HG02938 (cell line): Measurements from ENCODE around the gene CYLD.

ENCODE experiments used
- ATAC-seq: cut with Tn5 transposase; IDR thresholded peaks from one replicate; pipeline ENCODE4 v1.9.1; 2021; ENCODE audit warnings: mild to moderate bottlenecking, moderate library complexity; ENCODE audit not compliant: unreplicated experiment

The CYLD gene

DNA sequence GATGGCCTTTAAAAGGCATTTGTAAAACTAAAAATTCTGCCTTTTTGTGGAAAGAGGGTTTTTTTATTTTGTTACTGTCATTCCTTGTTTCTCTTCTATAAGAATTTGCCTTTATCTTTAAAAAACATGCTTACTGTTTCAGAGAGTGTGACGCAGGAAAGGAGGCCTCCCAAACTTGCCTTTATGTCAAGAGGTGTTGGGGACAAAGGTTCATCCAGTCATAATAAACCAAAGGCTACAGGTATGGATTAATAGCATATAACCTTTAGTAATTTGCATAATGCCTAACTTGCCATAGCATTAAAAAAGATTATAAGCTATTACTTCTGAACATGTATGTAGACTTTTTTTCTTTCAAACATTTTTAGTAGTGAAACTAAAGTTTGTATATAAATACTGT is 34.2 kb downstream of the CYLD start:
- ATAC-seq, result no peak

DNA sequence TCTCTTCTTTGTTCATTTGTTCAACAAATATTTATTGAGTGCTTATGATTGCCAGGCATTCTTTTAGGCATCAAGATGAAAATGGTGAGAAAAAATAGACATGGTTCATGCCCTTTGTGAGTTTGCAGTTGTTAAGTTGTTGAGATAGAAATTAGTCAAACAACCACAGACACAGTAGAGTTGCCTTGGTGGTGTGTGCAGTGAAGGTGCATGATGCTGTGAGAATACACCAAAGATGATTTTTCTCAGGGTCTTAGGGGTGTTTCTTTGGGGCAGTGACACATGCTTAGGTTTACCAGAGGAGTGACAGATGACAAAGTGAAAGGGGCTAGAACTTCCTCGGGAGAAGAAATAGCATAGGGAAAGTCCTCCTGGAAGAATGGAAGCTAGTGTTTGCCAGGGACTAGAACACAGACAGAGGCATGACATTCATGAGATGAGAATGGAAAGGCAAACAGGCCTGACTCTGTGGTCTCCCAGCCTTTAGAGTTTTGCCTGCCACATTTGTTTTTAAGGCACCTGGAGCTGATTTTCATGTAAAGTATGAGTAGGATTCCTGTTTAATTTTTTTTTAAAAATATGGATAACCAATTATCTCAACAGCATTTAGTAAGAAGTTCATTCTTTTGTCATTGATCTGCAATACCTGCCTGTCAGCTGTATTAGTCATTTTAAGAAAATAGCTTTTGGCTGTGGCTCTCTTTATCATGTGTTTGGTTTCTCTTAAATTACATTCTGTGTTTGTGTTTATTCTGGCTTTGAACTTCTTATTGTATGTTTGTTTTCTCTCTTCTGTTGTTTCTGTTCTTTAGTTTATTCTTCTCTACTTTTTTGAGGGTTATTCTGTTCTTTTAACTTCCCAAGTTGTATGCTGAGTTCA is 36.6 kb downstream of the CYLD start:
- no peak for ATAC-seq

DNA sequence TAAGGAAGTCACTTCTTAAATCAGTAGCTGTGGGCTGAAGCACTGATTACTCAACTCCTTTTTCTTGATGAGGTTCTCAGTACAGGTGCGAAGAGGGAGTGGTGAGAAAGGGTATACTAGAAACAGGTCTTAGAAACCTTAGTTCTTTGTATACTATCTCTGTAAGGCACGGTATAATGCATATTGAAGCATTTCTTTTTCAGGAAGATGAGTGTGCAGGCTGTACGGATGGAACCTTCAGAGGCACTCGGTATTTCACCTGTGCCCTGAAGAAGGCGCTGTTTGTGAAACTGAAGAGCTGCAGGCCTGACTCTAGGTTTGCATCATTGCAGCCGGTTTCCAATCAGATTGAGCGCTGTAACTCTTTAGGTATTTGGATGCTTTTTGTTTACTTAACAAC is 39.2 kb downstream of the CYLD start:
- no peak for ATAC-seq

DNA sequence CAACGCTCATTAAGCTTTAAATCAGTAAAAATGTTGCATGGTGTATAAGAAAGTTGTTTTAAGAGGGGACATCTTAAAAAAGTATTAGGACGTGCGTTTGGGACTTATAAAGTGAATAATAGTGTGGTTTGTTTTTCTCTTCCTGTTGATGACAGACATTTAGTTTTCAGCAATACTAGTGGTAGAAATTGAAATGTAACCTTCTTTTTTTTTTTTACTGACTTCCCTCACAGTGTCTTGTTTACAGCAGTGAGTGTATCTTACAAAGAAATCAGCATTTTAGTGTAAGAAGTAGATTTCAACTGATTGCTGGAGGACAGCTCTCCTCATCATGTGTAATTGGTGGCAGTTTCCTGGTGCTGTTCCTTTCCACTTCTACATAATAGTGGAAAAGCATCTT is 39.6 kb downstream of the CYLD start:
- no peak for ATAC-seq

DNA sequence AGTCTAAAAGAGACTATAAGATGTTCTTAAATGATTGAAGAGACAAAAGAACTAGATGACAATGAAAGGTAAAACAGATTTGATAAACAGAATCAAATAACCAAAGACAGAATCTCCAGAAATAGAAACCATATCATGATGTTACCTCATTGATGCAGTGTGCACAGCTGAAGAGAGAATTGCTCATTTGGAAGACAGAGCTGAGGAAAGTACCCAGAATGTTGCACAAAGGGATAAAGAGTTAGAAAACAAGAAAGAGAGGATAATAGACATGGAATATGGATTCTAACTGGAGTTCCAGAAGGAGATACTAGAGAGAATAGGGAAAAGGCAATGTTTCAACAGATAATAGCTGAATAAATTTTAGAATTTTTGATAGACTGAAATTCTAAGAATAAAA is 47.9 kb downstream of the CYLD start:
- ATAC-seq, result no peak

DNA sequence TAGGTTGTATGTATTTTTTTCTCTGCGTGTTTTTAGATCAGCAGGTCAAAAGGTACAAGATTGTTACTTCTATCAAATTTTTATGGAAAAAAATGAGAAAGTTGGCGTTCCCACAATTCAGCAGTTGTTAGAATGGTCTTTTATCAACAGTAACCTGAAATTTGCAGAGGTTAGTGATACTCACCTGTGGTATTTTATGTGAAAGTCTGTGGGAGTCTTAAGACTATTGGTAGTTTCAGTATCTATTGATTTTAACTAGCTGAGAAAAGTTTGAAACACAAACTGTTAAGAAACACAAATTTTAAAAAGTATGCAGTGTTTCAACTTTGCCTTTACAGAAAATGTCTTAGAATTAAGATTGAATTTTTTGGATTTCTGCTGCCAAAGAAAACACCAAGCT is 49.6 kb downstream of the CYLD start:
- ATAC-seq, result no peak

DNA sequence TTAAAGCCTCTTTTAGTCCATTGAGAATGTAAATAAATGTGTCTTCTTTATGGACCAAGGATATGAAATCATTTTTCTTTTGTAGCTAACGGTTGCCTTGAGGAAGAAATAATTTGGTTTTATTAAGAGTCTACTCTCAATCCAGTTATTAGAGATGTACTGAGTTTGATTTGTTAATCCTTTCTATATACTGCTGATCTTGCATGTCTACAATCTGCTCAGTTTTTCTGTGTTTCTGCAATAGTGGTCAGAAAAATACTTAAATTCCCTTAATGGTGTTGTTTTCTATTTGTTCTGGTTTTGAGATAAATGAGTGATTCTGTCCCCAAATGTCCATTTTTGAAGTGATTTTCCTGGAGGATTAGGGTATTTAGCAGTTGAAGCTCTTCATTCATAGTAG is 54.9 kb downstream of the CYLD start:
- ATAC-seq, result no peak

DNA sequence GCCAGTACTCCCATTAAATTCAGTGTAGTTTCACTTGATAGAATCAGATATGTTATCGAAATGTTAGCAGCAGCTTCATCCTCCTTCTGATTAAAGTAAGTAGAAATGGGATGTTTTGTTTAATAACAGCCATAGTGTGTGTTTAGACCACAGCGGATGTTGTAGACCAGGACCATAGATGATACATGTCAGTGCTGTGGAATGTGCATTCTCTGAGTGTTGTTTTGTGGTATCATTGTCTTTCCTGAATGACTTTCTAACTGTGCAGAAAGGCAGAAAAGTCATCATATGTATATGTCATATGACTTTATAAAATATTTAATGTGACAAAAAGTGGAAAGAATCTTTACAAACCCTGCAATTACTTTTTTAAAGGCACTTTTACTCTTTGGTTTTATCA is 55.6 kb downstream of the CYLD start:
- ATAC-seq, result no peak

DNA sequence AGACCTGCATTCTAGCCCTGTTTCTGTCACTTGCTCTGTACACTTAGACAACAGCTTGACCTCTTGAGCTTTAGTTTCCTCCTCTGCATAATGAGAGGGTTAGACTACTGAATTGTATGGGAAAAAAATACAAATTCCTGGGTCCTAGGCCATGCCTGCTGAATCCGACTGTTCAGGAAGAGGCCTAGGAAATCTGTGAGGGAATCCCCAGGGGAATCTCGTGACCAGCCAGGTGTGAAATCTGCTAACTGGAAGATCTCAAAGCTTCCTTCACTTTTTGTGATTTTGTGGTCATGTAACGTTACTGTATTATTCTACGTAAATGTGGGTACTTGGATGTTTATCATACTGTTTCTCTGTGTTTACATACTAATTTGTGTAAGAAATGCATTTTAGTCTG is 58.2 kb downstream of the CYLD start:
- no peak for ATAC-seq

DNA sequence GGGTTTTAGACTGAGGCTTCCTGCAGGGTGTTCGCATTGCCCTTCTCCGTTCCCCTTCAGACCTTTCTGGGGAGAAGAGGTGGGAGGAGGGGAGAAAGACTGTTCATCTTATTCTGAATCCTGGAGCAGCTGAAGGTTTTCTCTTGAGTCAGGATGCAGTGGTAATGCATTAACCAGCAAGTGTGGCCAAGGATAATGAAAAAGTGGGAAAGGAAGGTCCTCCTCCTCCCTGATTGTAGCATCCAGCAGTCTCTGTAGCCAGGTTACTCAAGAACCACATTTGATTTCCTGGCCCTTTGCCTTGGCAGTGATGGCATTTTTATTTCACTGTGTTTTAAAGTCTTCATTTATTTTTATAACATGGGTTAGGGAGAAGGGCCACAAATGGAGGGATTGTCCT is 59.1 kb downstream of the CYLD start:
- ATAC-seq, result no peak

DNA sequence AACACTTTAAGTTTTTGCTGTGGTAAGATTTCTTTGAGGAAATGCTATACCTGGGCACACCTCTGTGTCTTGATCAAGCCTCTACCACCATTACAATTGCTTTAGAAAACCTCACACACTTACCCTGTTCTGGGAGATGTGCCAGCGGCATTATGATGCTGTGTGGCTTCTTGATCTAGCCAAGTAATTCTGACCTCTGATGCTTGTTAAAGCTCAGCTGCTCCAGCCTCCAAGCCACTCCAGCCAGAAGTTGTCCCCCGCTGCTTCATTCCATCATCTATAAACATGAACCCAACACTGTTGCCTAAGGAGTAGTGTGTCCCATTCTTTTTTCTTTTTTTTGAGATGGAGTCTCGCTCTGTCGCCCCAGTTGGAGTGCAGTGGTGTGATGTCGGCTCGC is 60.1 kb downstream of the CYLD start:
- no peak for ATAC-seq

DNA sequence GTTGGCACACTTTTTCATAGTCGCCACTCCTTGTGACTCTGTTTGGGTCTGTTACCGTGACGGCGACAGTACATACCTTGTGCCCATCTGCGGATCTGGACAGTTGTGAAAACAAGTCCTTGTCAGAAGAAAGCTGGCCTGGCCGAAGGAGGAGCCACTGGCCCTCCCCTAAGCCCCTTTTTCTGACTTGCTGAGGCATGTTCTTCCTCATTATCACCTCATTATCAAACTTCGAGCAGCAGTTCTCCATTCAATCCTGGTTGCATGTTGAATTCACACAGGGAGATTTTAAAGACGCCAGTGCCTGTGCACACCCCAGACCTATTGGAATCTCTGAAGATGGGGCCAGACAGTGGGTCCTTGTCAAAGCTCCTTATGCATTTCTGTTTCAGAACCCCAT is 61.1 kb downstream of the CYLD start:
- no peak for ATAC-seq

DNA sequence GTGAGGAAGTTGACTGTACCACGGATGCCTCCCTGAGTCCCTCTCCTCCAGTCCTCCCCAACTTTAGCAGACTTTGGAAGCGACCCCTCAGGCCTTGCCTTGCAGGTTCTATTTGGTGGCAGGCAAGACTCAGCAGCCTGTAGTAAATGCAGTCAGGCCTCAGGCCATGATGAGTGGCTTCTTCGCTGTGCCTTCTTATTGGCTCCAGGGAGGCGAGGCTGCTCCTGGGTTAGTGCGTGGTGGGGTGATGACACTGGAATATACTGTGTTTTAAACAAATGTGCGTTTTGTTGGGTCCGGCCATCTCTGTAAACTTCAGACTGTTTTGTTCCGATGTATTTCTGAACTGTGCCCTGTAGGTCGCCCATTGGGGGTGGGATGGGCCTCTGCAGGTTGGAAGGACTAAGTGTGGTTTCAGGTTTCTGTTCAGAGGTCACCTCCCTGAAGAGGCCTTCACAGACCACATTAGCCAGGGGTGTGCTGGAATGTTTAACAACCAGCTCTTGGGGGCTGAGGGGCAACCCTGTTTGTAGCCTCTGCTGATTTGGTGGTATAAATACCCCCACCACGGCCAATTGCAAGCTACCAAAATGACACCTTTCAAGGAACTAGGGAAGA is 62.5 kb downstream of the CYLD start:
- ATAC-seq, result no peak

DNA sequence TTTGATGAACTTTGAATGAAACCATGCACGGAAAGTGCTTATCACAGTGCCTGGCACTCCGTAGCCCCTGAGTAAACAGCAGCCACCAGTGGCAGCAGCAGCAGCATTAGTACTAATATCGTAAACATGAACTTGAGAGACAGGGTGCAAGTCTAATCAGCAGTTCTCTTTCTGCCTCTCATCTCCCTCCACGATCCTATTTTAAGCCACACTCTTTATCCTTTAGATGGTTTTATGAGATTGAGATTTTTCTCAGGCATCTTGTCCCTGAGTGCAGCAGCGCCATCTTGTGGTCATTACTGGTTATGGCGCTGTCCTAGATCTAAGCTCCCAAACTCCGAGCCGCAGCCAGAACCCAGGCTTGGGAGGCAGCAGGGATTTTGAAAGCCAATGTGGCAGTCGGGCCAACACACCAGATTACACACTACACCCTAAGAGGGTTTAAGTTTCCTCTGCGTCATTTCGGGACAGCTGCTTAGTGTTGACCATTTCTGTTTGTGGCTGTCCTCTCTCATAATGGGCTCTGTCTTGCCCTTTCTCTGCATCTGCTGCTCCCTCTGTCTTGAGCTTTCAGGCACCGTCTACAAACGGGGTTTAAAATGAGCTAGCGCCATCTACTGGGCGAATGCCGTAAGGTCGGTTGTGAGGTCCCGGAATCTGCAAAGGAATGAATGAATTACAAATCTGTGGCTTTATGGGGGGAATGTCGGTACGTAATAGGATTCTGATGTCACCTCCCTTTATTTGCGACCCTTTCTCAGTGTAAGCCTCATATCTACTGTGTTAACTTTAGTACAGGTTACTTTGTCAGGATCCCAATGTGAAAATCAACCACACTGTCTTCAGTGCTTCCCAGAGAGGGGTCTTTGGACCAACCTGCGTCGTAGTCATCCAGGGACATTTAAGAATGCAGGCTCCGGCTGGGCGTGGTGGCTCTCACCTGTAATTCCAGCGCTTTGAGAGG is 64.5 kb downstream of the CYLD start:
- ATAC-seq, result peak; percentile 93

DNA sequence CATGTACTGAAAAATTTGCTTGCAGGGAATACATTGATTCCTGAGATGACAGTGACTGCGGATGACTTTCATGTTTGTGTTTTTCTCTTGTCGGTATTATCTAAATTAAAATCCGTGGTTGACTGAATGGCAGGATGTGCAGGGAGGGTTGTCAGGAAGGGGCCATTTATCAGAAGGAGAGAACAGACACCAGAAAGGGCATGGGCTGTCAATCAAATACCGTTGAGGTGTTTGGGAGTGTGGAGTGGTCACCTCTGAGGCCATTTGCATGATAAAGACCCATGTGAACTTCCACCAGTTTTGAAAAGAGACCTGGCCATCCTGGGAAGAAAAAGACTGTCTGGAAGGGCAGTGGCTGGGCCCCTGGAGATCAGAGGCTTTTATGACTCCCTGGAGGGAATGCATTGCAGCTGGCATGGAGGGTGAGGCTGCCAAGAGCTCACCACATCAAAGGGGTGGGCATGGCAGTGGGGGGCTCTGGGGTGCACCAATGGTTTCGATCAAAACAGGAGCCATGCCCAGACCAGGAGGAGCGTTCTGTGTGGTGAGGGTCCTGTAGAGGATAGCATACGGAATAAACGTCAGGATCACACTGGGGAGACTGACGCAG is 67.1 kb downstream of the CYLD start:
- no peak for ATAC-seq

DNA sequence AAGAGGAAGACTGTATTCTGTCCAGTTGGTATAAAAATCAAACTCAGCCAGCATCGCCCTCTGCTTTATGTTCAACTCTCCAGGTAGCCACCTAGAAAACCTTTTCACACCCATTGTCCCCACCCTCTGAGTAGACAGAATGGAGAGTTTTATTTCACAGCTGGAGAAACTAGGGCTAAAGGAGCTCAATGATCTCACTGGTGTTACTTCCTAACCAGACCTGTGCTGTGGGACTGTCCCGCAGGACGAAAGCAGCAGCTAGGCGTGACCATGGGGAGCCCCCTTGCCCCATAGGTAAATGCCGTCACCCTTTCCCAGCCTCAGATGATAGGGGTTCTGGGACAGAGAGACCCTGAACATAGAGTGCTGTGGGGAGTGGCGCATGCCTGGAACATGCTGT is 67.7 kb downstream of the CYLD start:
- ATAC-seq, result no peak

DNA sequence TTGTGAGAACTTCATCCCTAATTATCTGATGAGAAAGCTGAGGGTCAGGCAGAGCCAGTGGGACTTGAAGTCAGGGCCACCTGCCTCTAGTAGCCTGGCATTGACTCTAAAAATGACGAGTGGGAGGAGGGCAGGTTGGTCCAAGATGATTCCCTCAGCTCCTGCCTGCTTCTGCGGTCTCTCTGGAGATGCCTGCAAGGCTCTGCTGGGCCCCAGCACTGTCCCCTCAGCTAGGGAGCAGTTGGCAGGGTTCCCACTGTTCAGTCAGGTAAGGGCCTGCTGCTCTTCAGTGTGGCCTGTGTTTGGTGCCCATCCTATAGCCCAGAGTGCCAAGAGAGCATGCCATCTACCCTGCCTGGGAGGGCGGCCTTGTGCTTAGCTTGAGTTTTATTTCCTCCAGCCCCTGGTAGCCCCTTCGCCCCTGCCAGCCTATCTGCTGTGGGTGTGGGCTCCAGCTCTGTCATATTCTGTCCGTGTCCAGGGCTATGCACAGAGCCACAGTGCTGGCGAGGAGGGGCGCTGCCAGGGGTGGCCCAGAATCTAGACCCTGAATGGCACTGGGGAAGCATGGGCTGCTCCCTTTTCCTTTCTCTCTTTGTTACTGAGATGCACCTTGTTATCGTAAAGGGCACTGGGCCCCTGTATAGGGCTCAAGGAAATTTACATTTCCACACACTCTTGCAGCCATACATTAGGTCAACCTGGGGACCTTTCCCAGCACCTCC is 68.5 kb downstream of the CYLD start:
- no peak for ATAC-seq

DNA sequence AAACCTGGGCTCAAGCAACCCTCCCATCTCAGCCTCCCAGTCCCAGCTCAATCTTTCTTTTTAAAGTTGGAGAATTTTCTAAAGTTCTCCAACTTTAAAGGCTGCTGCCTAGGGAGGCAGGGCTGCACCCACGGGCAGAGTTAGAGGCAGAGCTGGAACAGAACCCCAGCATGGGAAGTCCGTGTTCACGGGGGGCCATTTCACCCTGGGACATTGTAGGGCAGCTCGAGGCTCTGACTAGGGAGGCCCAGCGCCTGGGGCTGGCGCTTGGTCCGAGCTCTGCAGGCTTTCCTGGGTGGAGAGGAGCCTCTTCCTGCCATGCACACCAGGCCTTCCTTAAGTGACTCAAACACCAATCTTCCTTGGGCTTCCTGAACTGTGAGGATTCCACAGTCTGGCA is 70.2 kb downstream of the CYLD start:
- no peak for ATAC-seq

DNA sequence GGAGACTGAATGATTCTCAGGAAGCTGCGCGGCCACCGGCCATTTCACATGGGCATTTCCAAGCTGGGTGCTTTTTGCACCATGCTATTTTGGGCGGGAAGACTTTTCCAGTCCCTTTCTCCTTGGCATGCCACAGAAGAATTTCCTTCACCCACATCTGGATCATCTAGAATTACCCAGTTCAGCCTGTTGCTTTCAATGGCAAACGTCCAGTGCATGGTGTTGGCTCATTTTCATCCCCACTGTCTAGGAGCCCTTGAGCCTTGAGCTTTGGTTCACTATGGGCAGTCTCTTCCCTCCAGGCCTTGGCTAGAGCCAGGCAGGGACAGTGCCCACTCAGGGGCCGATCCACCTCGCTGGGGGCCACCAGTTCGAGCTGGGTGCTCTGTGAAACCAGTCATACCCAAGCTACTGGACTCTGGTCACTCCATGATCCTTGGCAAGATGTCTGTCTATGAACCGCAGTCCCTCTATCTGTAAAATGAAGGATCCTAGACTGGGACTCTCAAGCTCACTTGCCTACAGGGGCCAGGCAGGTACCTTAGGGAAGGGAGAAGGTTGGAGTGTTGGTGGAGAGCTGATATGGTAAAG is 71.1 kb downstream of the CYLD start:
- no peak for ATAC-seq

DNA sequence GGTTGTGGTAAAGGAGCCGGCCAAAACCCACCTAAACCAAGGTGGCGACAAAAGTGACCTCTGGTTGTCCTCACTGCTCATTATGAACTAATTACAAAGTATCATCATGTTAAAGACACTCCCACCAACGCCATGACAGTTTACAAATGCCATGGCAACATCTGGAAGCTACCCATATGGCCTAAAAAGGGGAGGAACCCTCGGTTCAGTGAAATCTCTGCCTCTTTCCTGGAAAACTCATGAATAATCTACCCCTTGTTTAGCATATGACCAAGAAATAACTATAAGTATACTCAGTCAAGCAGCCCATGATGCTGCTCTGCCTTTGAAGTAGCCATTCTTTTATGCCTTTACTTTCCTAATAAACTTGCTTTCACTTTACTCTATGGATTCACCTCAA is 72.2 kb downstream of the CYLD start:
- no peak for ATAC-seq
